HG02571 (cell line): Measurements from ENCODE around the gene ESR1.
A peak's percentile ranks its signal among the peaks of the same experiment; 100 is the strongest.
"Not testable (repeated sequence)": the region's sequence is repeated elsewhere in the genome, so short reads cannot be mapped to it uniquely, and the experiment has no call there.

ENCODE experiments used
- ATAC-seq: cut with Tn5 transposase; IDR thresholded peaks from one replicate; pipeline ENCODE4 v1.9.1; 2021; ENCODE audit warnings: mild to moderate bottlenecking, moderate library complexity; ENCODE audit not compliant: unreplicated experiment

The ESR1 gene

DNA sequence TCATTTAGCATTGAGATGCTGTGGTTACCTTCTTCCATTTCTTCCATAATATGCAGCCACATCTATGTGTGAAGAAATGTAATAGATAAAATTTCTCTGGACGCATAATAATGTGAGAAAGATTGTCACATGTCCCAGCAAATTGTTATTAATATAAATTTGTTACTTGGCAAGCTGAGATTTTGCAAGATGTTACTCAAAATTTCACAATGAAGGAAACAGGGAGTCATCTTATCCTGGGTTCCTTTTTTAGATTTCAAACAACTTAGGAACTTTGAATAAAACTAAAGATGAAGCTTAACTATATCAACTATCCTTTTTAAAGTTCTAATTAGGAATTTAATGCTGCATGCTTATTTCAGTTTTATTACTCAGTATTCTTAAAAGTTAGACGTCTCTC lies 3.6 kb downstream of the ESR1 start:
- no peak for ATAC-seq

DNA sequence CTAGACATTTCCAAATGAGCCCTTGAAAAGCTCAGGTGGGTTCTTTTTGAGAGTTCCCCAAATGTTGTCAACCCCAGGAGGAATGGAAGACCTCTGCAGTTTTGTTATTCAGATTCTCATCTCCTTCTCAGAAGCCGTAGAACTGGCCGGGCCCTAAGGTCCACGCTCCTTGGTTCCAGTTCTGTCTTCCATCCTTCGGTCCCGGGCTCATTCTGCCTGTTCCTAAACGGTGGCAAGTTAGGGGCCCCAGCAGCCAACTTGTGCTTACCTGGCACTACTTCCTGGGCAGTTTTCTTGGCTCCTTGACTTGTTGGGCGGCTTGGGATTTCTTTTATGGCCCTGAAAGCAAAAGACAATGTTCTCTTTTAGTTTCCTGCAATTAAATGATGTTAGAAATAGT lies 6.4 kb downstream of the ESR1 start:
- no peak for ATAC-seq

DNA sequence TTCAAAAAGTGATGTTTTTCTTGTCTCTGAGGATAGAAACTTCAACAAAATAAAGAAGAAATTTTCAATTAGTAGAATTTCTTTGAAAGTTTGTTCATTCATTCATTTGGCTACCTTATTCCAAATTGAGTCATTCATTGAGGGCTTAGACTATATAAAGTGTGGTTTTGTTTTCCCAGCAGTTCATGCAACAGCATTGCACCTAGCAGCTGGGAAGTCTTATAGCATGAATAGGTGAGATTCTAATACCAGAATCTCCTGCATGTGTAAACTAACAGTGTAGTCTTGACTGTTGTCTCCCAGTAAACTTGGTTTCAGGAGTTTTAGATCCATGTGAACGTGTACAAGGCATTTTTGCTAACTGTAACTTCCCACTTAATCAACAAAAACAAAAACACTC lies 7.1 kb downstream of the ESR1 start:
- ATAC-seq = no peak

DNA sequence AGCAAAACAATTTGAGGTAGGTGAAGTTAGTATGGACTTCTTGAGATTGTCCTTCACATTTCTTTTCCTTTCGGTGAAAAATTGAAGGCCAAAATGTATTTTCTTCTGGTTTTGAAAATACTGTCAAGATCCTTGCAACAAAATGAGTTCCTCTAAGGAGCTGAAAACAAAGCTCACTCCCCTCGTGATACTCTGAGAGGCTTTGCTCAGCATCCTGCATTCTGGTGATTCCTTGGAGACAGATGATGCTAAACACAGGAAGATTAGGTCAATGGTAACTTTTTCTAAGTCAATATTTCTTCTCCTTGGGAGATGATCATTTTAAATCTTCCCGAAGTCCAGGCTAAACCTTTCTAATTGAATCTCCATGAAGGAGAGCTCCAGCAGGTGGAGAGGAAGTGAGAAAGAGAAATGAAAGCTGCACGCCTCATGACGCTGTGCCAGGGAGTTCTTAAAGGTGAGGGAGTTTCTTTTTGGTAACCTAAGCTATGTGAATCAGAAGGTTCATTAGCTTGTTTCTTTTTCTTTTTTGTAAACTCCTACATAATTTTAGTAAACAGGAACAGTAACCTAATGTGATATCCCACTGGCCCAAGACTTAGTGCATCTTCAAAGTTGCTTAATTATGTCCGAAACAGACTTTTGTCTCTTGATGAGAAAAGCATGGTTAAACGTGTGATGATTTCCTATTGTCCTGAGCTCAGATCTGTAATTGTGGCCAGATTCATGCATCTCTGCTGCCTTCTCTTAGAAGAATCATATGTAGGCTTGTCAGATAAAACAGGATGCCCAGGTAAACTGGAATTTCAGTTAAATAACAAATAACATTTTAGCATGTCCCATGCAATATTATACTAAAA lies 15.0 kb downstream of the ESR1 start:
- peak; percentile 97 for ATAC-seq

DNA sequence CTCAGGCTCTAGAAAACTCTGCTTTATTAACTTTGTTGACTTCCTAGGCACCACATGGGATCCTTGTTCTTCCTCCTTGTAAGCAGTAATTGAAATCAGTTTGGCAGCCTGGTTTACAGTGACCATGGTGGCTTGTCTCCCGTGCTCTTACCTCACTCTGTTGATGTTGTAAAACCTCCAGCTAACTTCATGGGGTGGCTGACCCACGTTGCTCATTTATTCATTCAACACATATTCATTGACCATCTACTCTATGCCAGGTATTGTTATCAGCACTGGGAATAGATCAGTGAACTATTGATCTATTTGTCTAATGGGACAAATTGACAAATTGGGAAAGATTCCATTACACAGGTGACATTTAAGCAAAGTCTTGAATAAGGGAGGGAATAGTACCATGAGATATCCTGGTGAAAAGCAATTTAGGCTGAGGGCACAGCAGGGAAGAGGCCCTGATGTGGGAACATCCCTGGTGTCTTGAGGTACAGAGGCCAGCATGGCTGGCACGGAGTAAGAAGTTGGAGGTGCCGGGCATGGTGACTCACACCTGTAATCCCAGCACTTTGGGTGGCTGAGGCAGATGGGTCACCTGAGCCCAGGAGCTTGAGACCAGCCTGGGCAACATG lies 19.1 kb downstream of the ESR1 start:
- ATAC-seq = no peak

DNA sequence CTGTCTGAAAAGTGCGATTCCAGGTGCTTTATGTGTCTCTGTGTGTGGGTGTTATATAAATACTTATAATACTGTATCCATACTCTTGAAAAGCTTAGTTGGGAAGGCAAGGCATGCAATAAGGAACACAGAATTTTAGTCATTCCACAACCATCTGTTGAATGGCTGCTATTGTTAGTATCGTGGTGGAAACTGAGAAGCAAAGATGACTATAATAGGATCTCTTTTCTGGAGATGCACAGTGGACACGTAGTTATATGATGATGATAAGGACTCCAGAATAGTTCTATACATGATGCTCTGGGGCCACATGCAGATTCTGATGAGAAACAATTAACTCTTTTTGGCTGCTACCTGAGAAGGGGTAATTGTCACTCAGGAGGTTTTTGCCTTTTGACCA lies 25.2 kb downstream of the ESR1 start:
- no peak for ATAC-seq

DNA sequence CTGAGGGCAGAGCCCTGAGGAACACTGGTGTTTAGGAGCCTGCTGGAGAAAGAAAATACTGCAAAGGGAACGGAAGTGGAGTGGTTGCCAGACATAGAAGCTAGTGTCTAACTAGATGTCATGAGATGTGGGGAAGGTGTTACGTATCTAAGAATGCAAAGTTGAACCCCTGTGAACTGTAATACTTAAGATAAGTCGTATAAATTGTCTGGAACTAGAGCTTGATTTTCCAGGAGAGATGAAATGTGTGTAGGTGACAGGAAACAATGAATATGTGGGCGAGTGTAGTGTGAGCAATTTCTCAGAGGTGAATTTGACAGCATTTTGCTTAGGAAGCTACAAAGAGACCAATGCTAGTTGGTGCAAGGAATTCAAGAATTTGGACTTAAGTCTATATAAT lies 27.9 kb downstream of the ESR1 start:
- ATAC-seq = no peak

DNA sequence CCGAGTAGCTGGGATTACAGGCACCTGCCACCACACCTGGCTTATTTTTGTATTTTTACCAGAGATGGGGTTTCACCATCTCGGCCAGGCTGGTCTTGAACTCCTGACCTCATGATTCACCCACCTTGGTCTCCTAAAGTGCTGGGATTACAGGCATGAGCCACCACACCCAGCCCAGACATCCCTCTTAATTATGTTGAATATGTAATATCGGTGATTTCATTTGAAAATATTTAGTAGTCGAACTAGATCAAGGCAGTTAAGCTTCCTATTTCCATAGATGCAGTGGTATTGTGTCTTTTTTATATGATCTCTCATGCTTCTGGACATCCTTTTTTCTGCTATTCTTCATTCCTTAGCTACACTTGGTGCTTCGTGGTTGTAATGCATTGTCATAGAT lies 29.7 kb downstream of the ESR1 start:
- ATAC-seq = no peak

DNA sequence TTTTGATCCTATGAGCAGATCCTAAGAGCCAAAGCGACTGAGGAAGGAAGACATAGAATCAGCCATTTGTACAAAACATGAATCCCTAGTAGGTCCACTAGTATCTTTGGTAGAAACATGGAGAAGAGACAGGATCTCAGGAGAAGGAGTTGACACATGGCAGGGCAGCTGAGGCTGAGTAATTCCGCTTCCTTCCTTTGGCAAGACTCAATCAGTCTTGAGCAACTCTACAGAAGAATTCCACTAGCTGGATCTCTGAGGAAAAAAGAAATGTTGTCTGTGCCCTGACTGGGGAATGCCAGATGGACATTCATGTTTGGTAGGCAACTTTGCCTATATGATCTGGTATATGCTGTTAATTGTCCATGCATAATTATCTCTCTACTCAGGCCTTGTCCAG lies 35.3 kb downstream of the ESR1 start:
- no peak for ATAC-seq

DNA sequence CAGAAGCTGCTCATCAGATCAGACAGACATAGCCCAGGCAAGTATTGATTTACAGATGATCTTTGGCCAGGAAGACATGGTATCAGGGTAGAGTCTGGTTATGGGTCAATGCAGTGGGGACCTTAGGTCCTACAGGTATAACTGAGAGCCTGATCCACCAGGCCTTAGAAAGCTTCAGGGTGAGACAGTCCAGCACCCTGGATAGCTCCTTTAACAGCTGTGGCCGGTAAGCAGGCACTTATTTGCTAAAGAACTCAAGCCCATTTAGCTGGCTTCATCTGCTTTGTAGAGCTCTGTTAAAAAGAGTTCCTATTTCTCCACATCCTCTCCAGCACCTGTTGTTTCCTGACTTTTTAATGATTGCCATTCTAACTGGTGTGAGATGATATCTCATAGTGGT lies 39.6 kb downstream of the ESR1 start:
- no peak for ATAC-seq

DNA sequence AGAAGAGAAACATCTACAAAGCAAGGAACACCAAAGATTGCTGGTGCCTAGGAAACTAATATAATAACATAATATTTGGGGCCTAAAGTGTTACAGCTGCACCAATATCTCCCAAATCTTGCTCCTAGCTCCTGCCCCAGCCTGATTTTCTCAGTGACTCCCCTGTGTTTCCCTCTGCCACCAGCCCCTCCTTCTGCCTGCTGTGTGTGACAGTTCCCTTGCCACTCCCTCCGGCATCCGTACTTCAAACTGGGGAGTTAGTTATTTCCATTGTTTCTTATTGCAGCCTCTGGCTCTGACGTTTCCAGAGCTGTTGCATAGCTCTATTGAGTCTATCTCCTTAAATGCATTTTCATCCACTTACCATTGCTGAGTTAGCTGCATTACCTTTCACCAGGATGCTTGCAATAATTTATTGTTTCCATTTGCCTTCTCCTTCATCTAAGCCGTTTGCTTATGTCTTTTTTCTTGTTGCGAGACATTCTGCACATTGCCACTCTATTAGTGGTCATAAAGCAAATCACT lies 43.1 kb downstream of the ESR1 start:
- no peak for ATAC-seq

DNA sequence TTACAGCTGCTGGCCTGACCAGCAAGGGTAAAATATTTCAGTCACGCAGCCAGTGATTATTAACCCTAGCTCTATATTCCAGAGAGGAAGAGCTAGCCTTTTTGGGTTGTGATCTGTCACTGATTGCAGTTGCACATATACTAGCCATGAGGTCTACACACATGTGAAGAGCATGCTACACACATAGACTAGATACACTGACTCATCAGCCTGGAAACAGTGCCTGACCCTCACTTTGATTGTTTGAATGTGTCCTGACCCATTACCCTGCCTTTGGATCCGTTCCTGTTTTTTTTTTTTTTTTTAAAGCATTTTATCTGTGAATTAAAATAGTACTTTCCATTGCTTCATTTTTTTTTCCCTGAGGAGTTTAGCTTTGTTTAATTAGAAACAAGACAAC lies 50.8 kb downstream of the ESR1 start:
- no peak for ATAC-seq

DNA sequence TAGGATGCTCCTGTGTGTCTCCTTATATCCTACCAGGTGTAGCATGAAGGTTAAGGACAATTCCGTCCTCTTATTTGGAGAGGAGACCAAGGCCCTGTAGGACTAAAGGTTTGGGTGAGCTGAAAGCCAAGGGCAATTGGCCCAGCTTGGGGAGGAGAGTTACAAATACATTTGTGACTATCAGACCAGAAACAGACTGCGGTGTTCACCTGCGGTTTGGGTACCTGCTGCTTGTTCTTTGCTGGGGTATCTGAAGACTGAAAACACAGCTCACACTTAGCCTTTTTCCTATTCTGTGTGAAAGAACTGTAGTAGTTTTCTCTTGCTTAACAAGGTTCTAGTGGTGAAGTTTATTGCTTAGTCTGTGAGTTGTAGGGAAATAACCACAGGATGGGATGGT lies 55.0 kb downstream of the ESR1 start:
- ATAC-seq = no peak

DNA sequence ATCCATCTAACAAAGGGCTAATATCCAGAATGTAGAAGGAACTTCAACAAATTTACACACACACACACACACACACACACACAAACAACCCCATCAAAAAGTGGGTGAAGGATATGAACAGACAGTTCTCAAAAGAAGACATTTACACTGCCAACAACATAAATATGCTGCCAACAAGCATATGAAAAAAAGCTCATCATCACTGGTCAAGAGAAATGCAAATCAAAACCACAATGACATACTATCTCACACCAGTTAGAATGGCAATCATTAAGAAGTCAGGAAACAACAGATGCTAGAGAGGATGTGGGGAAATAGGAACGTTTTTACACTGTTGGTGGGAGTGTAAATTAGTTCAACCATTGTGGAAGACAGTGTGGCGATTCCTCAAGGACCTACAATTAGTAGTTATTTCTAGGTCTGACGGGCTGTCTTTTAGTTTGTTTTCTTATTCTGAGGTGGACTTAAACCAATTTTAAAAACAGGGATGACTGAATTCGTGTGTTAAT lies 59.9 kb downstream of the ESR1 start:
- not testable (repeated sequence) for ATAC-seq

DNA sequence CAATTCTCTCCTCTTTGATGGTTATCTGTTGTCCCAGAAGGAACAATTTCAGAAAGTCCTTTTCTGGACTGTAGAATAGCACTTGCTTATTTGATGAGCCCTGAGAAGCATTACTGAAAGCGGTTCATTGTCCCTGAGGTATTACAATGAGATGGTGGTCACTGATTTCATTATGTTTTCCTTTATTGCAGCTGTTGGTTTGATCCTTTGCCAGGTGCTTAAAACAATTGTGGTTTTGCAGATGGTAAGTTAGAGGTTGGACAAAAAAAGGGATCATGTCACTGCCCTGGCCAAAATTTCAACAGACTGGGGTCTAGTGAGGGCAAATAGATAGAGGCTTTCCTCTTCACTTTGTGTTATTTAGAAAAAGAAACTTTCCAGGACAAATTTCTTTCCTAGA lies 61.9 kb downstream of the ESR1 start:
- ATAC-seq = no peak

DNA sequence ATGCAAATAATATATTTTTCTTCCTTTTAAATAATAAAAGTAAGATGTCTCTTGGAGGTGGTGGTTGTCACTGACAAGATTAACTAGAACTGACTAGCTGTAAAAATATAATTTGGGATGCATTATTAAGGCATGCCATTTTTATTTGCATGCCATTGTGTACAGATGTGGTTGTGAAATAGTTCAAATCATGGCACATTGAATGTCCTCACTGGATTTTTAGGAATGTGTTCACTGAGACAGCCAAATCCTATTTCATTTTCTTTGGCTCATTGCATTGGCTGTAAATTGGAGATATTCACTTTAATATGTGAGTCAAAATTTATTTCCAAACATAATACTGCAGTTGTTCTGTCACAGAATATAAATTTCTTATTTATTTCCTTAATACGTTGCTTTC lies 62.3 kb downstream of the ESR1 start:
- no peak for ATAC-seq

DNA sequence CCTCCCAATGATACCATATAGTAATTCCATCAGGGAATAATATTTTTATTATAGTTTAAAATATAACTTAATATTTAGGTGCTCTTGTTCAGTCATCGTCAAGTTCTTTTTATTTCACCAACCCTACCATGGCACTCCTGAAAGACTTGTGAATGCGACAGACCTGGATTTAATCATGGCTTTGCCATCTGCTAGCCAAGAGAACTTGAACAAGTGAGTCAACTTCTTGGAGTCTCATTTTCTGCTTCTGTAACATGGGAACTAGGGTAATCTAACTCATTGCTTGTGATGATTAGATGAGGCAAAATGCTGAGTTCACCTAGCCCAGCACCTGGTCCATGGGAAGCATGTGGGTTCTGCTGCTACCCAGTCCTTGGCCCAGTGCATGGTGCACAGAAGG lies 62.9 kb downstream of the ESR1 start:
- ATAC-seq = no peak

DNA sequence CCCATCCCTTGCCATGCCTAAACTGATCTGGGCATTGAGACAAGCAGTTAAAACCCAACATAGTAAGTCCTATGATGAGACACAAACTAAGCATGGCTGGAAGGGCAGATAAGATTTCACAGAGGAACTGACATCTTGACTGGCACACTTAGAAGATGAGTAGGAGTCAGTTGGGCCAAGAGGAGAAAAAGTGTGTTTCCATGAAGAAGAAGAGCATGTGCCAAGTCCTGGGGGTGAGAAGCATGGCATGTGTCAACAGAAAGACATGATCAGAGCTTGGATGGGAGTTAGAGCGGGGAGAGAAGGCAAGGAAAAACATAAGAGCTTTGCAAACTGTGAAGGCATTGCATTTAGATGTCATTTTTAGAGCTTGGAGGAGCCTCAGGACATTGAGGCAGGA lies 68.0 kb downstream of the ESR1 start:
- ATAC-seq = no peak

DNA sequence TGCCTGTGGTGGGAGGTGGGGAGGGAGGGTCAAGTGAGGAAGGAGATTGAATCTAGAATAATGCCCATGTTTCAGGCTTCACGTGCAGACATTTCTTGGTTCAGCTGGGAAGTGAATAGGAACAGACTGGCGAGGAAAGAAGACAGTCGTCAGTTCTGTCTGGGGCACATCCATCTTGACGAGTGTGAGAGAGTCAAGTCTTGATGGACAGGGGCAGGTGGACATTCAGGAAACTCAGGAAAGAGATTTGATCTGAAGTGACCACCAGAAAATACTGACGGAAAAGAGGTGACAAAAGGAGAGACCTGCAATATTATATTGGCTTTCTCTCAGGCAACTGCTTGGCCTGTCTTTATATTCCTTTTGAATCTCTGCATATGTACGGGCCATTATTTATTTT lies 68.6 kb downstream of the ESR1 start:
- ATAC-seq = no peak

DNA sequence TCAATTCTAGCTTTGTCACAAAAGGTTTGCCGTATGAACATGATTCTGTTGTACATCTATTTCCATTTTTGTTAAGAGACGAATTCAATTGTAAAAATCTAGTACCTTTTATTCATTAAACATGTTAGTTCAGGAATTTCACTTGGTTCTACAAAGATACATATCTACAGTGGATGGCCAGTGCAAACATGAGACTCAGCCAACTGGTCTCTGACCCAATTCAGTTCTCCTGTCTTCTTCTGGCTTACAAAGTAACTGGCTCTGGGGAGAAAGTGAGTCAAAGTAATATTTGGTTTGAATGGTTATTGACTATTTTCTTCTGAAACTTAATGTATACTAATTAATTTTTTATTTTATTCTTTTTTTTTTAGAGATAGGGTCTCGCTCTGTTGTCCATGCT lies 70.0 kb downstream of the ESR1 start:
- ATAC-seq = no peak

DNA sequence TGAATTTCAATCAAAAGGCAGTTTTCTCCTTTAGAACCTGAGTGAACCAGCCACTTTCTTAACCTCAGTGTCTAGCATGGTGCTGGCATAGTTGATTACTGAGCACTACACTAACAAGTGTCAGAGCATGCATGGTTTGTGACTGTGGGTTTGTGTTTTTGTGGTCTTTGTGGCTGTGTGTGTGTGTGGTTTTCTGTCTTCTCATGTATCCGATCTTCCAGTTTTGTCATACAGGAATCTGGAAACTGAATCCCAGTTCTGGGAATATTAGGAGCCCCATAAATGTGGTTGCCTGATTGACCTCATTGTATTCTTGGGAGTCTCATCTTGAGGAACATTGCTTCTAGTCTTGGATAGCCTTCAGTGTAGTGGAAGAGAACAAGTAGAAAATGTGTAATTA lies 73.7 kb downstream of the ESR1 start:
- ATAC-seq = no peak

DNA sequence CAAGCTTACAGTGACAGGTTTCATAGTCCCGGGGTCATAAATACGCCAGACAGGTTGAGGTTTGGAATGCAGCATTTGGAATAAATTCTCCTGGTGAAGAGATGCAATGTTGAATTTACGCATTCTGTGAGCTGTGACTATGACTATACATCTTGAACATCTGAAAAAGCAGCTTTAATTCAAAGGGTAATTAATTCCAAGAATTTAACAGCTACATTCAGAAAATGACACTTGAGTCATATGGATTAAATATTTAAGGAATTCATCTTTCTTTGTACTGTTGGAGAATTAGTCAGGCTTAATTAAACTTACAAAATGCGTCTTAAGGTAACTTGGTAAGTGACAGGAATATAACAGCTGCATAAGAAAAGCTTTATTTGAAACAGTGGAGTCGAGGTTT lies 74.7 kb downstream of the ESR1 start:
- ATAC-seq = no peak
